GM21619 (cell line): ENCODE data around the gene DIS3.
A peak's percentile ranks its signal among the peaks of the same experiment; 100 is the strongest.
"Not testable (repeated sequence)": the region's sequence is repeated elsewhere in the genome, so short reads cannot be mapped to it uniquely, and the experiment has no call there.

Experiments used
- ATAC-seq: cut with Tn5 transposase; IDR thresholded peaks from one replicate; pipeline ENCODE4 v1.9.1; 2021; ENCODE audit not compliant: unreplicated experiment

Gene DIS3

DNA sequence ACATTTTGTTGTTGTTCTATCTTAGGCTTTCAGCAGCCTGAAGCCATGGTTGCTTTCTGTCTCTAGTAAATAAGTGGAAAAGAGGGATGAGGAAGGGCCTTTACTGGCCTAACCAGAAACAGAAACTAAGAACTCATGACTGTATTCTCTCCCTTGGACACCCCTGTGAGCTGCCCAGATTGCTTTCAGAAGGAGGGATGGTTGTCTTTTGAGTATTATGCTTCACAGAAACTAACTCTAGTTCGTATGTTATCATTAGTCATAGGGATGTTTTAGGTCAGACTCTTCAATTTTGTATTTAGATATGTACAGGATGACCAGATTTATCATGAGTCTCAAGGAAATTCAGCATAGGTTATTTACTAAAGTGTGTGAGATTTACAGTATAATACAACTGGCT, 36.4 kb downstream of the DIS3 start:
- ATAC-seq, result peak; percentile 56

DNA sequence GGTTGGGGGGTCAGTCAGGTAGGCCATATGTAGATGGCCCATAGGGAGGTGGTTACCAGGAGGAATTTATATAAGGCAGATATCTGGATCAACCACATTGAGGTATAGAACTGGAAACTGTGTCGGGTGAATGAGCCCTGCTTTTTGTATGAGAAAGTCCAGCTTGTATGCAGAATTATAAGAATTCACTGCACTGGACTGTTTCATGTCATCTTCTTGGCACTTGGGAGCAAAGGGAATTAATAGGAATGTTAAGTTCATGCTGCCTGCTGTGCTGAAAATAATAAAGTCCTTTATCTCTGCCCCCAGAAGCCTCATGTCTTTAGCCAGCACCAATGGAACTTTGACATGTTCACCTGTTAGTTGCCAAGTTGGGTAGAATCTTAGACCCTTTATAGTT, 41.7 kb downstream of the DIS3 start:
- no peak for ATAC-seq

DNA sequence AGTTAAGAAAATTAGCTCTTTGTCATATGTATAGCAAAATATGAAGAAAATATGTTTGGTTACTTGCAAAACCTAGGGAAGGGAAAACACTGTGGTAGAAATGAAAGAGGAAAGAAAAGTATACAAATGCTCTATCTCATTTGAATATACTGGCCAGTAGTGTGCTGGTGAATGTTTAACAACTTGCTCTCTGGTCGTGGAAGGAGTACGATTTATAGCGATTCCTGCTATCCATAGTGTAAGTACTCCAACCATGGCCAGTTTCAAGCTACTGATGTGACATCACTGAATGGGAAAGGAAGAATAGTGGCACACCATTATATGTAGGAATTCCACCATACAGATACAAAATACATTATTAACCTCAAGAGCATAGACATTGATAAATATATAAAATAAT, 44.7 kb downstream of the DIS3 start:
- ATAC-seq, result no peak

DNA sequence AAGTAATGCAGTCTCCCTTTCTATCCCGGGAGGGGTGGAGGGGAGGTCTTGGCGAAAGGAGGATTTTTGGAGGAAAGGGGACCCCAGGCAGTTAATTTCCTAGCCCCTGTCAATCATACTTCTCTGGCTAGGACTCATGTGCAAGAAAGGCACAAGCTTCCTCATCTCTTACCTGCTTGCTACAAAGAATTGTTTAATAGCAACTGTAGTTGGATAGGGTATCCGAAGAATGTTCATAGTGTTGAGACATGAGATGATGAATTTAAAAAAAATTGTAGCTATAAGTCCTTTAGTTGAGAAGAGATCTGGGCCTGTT, 53.5 kb downstream of the DIS3 start:
- no peak for ATAC-seq

DNA sequence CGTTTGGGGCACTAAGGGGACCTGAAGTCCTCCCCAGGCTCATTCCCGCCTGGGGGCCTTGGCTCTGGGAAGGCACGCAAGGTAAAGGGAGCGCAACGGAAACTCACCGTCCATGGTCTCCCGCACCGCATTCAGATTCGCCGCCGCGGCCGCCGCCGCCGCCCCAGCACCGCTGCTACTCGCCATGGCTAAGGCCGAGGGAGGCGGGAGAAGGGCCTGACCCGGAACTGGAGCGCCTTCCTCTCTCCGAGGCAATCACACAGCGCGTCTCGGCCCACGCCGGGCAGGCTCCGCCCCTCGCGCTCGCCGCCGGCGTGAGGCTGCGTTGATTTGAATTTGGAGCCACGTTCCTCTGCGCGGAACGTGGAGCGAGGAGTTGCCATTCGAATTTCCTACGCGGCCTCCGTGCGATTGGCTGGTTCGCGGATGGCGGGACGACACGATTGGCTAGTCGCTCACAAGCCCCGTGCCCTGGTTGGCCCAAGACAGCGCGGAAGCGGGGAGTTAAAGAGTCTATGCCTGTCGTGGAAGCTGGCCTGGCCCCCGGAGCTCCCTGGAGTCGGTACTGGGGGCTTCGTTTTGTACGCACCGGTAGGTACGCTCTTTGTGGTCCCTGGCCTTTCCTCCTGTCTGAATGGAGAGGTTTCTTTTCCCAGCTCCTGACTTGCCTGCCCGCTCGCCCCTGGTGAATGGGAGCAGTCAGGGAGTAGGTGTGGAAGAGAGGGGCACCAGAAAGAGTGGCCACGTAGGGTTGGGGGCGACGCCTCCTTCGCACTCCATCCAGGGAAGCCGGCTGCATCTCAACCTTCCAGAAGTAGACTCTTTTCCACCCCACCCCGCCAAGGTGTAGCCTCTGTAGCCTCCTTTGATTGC, 54.0 kb downstream of the DIS3 start, which contains the start of the genes BORA and MZT1:
Gene BORA, plus strand, starts transcription at position 507 of the 873 bp plus-strand sequence. CDS start 1,018 bp downstream, outside the sequence.
Gene MZT1, minus strand, starts transcription at position 213 of the 873 bp plus-strand sequence. Its CDS starts 27 bp downstream, at position 186.
- ATAC-seq, result peak; percentile 93

DNA sequence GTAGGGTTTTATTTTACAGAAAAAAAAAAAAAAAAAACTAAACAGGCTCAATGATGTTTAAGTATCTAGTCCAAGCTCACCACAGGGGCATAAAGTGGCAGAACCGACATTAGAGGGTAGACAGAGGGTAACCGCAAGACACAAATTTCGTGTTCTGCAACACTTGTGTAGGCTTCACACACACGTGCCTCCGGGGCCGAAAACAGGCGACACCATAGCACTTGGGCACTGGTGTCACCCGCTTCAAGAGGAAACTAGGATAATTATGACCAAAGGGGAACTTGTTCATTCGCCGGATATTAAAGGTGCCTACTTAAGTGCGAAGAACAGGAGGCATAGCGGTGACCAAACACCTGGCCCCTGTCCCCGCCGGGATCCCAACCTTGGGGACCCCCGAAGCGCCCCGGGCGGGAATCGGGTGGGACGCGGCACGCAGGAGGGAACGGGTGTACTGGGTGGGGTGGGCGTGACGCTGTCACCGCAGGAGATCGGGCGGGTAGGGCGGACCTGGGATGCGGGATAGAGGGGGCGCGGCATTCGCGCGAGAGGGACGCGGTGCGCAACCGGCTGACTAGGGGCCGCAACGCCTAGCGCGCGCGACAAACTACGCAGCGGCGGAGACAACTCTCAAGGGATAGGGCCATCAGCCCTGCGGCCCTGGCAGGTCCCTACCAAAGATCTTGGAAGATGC, 54.8 kb downstream of the DIS3 start:
- ATAC-seq, result peak; percentile 24

DNA sequence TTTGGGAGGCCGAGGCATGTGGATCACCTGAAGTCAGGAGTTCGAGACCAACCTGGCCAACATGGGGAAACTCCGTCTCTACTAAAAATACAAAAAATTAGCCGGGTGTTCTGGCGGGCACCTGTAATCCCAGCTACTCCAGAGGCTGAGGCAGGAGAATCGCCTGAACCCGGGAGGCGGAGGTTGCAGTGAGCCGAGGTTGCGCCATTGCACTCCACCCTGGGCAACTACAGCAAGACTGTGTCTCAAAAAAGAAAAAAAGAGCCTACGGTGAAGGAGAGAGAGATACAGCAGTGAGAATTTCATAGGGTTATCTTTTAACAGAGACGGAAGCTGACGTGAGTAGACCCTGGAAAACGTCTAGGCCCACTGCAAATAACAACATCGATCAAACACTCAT, 55.5 kb downstream of the DIS3 start:
- ATAC-seq, result not testable (repeated sequence)

DNA sequence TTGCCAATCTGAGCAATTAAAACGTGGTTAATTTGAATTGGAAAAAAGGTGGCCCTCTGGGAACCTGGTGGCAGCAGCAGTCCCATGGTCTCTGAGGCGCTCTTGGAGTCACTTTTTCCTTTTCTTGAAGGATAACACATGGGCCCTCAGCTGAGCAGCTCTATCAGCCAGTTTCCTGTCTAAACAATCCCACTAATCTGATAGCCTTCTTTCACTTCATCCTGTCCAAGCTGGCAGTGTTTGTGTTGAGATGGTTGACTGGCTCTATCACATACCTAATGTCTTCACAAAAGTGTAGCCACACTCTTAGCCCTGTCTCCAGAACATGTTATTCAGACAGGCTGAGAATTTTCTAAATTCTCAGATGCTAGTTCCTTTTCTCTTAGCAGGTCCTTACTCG, 64.9 kb downstream of the DIS3 start:
- ATAC-seq, result no peak
